Islet precursor cell (in vitro differentiated cells): ENCODE data around the gene FBXL17.

Source experiments
- DNase-seq: peaks from one replicate; pipeline ENCODE4 v3.0.0-alpha.2; 2018

The FBXL17 gene

DNA sequence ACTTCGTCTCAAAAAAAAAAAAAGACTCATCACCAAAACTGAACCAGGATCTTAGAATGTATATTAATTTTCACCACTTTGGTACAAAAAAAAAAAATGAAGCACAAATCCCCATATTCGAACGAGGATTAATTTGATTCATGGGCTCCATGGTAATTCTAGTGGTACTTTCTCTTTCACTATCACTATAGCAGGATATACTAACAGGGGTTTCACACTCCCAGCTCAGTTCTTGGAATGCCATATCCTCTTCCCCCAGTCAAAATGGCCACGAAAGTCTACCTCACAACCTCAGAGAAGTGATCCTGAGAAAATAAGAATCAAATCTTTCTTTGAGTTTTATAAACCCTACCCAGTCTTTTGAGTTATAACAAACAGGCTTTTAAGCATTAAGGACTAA is 235.7 kb downstream of the FBXL17 start:
- DNase-seq, result no peak

- no peak for DNase-seq
These were observed 236.5 kb downstream of the FBXL17 start for GRCh38 chr5:108145351-108145750.

DNA sequence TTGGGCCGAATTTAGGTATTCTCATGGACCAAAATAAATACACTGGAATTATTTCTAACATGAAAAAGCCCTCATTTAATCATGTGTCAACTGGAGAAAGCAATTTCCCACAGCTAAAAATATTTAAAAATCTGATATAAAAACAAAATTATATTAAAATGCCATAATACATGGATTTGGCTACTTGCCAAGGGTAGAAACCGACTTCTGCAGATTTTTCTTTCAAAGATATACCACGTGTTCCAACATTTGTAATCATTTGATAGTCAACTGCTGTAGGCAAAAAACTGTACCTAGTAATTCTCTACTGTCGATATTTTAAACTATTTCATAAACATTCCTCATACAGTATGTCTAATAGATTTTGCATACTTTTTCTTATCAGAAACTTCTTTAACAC is 237.6 kb downstream of the FBXL17 start:
- DNase-seq, result no peak

DNA sequence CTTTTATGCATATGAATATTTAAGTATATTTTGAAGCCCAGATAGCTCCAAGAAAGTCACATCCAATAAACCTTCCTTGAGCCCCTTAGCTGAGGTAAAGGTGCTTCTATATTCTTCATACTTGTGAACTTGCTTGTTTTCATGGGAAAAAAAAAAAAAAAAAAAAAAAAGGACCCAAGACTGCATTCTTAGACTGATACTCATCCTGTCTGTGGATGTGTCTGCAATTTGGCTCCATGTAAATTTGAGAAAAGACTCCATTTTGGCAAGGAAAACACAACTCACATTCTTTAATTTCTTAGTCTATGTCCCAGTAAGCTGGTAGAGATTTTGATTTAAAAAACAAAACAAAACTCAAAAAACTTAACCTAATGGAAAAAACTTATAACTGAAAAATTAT is 238.3 kb downstream of the FBXL17 start:
- no peak for DNase-seq

- no peak for DNase-seq
These were observed 240.2 kb downstream of the FBXL17 start for GRCh38 chr5:108141676-108142075.

DNA sequence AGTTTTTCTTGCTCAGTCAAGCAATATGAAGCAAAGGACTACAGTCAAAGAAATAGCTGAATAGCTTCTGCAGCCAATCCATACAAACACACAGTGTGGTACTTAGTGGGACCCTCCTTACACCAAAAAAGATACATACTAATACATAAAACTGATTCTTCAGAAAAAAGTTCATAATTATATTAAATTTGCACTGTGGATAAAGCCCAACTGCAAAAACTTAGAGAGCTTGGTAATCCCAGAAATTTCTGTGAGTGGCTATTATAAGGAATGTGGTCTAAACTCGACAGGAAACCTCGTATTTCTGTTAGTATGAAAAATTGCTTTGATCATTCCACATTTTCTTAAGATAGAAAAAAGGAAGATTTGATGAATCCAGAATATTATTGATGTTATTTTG is 245.4 kb downstream of the FBXL17 start:
- DNase-seq, result no peak

DNA sequence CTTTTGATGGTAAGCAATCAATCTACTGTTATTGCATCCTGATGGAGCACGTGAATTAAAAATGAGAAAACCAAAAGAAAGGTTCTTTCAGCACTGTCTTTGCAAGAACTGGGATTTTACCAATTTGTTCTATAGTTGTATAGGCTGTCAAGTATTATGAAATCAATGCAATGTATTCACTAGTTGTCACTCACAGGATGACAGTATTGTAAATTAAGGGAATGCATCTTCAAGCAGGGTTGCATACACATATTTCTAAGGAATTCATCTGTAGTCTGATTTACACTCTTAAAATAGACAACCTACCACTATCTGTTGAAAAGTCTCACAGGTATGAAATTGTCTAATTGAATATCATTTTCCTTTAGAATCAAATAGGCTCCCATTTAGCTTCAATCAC is 252.8 kb downstream of the FBXL17 start:
- DNase-seq, result no peak

GRCh38 chr5:108125771-108126511 is 256.0 kb downstream of the FBXL17 start:
- no peak for DNase-seq

- DNase-seq, result no peak
These were observed 257.3 kb downstream of the FBXL17 start for GRCh38 chr5:108124596-108124995.

GRCh38 chr5:108122702-108123101 is 259.2 kb downstream of the FBXL17 start:
- DNase-seq, result no peak

DNA sequence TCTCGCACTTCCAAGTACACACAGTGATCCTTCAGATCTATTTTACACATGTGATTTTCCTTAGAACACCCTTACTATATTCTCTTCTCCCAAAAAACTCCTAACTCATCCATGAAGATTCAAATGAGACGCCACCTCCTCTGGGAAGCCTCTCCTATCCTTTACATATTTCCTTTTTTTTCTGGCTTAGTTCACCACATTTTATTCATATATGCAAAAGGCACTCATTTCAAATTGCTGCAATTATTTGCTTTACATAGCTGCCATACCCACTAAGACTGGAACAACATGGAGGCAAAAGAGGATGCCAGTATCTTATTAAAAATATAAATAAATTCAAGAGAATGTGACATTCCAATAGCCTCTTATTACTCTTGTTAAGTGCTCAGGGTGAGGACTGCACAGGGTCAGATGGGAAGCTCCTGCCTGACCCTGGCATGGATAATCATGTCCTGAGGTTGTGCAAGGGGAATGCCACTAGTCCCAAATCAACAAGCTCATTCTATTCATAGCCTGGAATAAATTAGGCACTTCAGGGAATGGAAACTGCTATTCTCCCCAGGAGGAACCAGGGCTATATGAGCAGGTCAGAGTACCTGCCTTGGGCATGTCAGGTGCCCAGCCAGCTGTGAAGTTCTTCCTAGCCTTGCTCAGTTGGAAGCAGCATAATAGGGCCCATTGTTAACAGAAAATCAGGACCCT is 262.9 kb downstream of the FBXL17 start:
- DNase-seq, result no peak

GRCh38 chr5:108115673-108116072 is 266.2 kb downstream of the FBXL17 start:
- DNase-seq, result no peak

DNA sequence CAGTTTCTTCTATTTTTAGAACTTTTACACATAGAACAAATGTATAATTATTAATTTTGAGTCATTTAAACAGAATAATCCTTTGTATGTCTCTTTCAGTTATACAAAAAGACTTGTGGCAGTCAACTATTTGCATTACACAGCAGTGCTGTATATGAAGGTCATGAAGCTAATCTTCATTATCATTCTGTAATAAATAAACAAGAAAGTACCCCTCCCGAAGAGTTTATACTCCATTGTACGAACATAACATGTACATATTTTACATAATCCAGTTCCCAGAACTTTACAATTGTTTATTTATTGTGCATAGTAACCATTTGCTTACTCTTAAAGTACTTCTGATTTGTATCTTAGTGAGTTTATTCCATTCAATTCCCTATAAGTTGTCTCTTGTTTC is 267.9 kb downstream of the FBXL17 start:
- DNase-seq, result no peak

- DNase-seq, result no peak
These were observed 270.2 kb downstream of the FBXL17 start for GRCh38 chr5:108111736-108112135.

DNA sequence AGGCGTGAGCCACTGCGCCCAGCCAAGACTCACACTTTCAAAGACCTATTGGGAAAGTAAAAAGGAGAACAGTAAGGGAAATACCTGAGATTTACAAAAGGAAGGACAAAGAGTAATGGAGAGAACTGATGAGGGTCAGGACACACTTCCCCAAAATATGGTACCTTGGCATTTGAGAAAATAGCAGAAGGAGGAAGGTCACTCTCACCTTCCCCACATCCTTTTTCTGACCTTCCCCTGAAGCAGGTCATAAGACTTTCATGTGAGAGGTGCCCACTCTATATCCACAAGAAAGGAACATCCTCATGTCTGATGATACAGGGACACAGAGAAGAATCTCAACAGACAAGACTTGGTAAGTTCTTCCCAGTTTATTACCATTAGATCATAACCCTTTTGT is 272.8 kb downstream of the FBXL17 start:
- no peak for DNase-seq

- DNase-seq, result no peak
These were observed 277.4 kb downstream of the FBXL17 start for GRCh38 chr5:108104448-108104847.

DNA sequence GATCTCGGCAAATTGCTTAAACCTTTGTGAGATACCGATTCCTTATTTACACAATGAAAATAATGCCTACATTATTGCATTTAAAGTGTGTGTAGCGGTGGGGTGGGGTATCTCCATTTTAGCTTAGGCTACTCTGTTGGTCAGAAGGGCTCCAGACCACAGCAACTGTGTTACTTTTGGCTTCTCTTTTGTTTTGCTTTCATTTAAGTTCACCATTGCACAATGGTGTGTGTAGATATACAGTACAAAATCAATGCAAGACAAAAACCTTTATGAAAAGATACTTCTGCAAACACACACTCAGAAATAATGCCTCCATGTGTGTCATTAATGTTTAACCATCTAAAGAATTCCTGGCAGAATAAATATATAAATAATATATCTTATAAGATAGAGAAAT is 279.4 kb downstream of the FBXL17 start:
- no peak for DNase-seq

DNA sequence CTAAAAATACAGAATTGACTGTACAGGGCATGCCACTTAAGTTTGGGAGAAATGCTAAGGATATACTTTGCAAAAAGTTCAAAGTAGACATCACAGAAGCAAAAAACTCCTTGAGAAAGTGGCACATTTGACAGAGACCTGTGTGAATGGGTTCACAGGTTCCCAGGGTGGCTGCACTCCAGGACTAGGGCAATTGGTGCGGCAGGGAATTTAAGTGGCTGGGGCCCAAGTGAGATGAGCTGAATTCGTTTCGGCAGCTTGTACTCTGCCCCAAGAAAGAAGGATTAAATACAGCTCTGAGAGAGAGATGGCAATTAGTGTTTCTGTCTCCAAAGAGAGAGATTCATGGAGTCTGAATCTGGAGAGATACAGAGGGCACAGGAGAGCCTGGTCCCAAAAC is 280.1 kb downstream of the FBXL17 start:
- DNase-seq, result no peak

- no peak for DNase-seq
These were observed 280.8 kb downstream of the FBXL17 start for GRCh38 chr5:108101130-108101529.

DNA sequence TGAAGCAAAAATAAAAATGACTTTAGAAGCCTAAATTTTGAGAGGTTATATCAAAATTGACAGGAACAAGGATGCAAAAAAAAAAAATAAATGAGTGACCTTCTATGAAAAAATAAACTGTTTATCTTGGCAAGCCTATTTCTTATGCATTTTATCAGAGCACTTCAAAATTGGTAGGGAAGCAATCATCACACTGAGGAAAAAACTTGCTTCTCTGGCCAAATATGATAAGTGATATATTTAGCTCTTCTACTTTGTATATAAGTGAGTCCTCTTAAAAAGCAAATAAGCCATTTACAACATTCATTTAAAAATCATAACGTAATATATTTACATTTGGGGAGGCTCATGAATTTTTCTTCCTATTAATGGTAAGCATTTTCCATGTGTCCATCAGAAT is 287.1 kb downstream of the FBXL17 start:
- no peak for DNase-seq

DNA sequence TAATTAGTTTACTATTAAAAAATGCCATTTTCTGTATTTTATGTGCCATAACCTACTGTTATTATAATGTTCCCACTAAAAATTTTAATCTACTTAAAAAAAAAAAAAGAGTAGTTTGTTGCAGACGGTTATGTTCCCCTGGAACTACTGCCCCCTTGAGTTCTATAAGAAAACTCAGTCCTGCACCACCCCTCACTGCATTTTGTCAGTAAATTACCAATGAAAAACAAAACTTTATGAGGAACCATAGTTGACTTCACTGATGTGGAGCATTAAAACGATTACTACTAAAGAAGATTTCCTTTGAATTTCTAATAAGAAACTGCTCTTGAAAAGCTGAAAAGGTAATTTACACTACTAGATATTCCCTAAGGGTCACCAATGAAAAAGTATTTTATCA is 288.7 kb downstream of the FBXL17 start:
- no peak for DNase-seq

- DNase-seq, result no peak
These were observed 291.0 kb downstream of the FBXL17 start for GRCh38 chr5:108090946-108091345.

DNA sequence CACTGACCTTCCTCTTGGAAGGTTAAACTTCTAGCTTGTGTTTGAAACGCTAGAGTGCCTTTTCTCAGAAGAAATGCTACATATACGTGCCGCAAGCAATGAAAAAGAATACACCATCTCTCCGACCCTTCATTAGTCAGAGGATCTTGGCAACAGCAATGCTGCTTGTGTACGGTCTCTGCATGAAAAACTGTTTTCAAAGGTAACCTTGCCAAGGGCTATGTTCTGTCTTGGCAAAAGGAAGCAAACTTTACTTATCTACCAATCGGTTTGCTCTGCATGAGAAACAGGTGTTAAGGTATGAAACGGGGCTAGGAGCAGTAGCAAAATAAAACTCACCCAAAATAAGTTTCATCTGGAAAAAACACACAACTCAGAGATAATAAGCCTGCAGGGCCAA is 297.8 kb downstream of the FBXL17 start:
- DNase-seq, result no peak

DNA sequence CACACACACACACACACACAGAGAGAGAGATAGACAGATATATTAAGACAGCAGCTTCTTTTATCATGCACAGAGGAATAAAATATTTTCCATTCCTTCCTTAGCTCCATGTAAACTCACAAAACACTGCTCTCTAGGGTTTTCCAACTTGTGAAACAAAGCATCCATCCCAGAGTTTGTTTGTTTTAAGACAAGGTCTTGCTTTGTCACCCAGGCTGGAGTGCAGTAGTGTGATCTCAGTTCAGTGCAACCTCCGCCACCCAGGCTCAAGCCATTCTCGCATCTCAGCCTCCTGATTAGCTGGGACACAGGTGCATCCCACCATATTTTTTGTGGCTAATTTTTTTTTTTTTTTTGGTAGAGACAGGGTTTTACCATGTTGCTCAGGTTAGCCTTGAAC is 298.7 kb downstream of the FBXL17 start:
- no peak for DNase-seq

DNA sequence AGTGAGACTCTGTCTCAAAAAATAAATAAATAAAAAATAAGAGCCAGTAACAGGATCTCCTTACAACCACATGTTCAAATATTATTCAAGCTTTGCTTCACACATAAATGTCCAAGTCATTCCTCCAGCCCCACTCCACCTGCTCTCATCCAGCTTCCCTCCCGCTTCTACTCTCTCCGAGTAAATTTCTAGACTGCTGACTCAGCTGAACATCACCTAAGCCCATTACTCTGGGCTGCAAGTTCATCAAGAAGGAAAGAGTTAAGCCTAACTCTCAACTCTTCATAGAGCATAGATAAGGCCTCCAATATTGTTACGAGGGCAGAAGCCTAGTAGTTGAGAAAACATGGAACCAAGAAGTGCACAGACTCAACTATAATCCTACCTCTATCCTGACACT is 300.2 kb downstream of the FBXL17 start:
- DNase-seq, result no peak
